H1 (cell line): Measurements from ENCODE around the gene ASB8. TPM values are rescaled to one million over a fixed set of nuclear protein-coding genes. Genes with fewer than 3 reads are reported as not detected.

Experiments
- CTCF ChIA-PET: fragments of 300-600 bp; sonication (Branson Sonifier 250); formaldehyde crosslinking; loops from one replicate; lab custom pipeline; 2021; ENCODE audit not compliant: partially characterized antibody; lab: Charles Lee
- POLR2A ChIA-PET: fragments of 300-600 bp; sonication (Branson Sonifier 250); formaldehyde crosslinking; loops from one replicate; lab custom pipeline; 2021; ENCODE audit warnings: inconsistent platforms; ENCODE audit not compliant: partially characterized antibody; lab: Charles Lee
- DNase-seq, 2 experiments: peaks; one replicate each; pipeline versions ENCODE4 v3.0.0 to v3.0.0-alpha.2; 2010 to 2022; ENCODE audit warnings: low spot score in 2 of 2, low read depth in 1 of 2, mixed read lengths in 1 of 2
- FAIRE-seq: peaks from 2 replicates; lab custom pipeline; 2011; peaks lifted over from hg19 to GRCh38; lab: Jason Lieb, UNC
- H2AFZ ChIP-seq: 2 replicates; pipeline ENCODE4 v1.8.1; 2012; ENCODE audit warnings: low read length, inconsistent platforms
- H2AK5ac ChIP-seq: 2 replicates; pipeline ENCODE4 v1.6.1; 2013; ENCODE audit warnings: low read depth, low read length
- H2BK120ac ChIP-seq: replicated peaks from 2 replicates; pipeline ENCODE3; 2013; ENCODE audit warnings: low read depth, low read length, inconsistent platforms
- H2BK12ac ChIP-seq: 2 replicates; pipeline ENCODE4 v1.6.1; 2013; ENCODE audit warnings: low read depth, low read length
- H2BK15ac ChIP-seq: 2 replicates; pipeline ENCODE4 v1.6.1; 2013; ENCODE audit warnings: low read length
- H2BK20ac ChIP-seq: 2 replicates; pipeline ENCODE4 v1.6.1; 2013; ENCODE audit warnings: low read length
- H2BK5ac ChIP-seq: 2 replicates; pipeline ENCODE4 v1.6.1; 2013; ENCODE audit warnings: low read depth, low read length
- H3K14ac ChIP-seq: 2 replicates; pipeline ENCODE4 v1.6.1; 2013; ENCODE audit warnings: inconsistent platforms; ENCODE audit not compliant: insufficient read length
- H3K18ac ChIP-seq: 2 replicates; pipeline ENCODE4 v1.6.1; 2013; ENCODE audit warnings: low read length; ENCODE audit errors: extremely low read depth
- H3K23ac ChIP-seq: 2 replicates; pipeline ENCODE4 v1.6.1; 2013; ENCODE audit warnings: inconsistent platforms; ENCODE audit not compliant: insufficient read length
- H3K23me2 ChIP-seq: 2 replicates; pipeline ENCODE4 v1.6.1; 2013; ENCODE audit warnings: low read depth, low read length
- H3K27ac ChIP-seq: 2 replicates; pipeline ENCODE4 v1.6.1; 2011; ENCODE audit warnings: low read depth, low read length, inconsistent platforms
- H3K27me3 ChIP-seq, 4 experiments: replicated peaks in 1 of 4; 1 replicate in 1 of 4; 2 replicates in 3 of 4; pipeline versions ENCODE4 v1.6.1 to v1.8.1; 2011 to 2013; ENCODE audit warnings: low read length in 3 of 4, mild to moderate bottlenecking in 3 of 4, inconsistent platforms in 2 of 4, mixed read lengths in 2 of 4, moderate library complexity in 1 of 4; ENCODE audit not compliant: control insufficient read depth in 3 of 4, insufficient read depth in 3 of 4; ENCODE audit errors: extremely low read depth in 1 of 4
- H3K36me3 ChIP-seq, 4 experiments: 2 replicates each; pipeline versions ENCODE4 v1.6.1 to v1.8.1; 2011 to 2013; ENCODE audit warnings: mild to moderate bottlenecking in 4 of 4, low read length in 3 of 4, moderate library complexity in 2 of 4, control low read depth in 1 of 4, inconsistent platforms in 1 of 4; ENCODE audit not compliant: insufficient read depth in 4 of 4, control insufficient read depth in 2 of 4
- H3K4ac ChIP-seq: replicated peaks from 2 replicates; pipeline ENCODE3; 2013; ENCODE audit warnings: low read length, low read depth, mixed read lengths, inconsistent platforms; ENCODE audit not compliant: insufficient read length
- H3K4me1 ChIP-seq, 4 experiments: replicated peaks in 1 of 4; 1 replicate in 1 of 4; 2 replicates in 3 of 4; pipeline versions ENCODE4 v1.6.1 to v1.8.1; 2011 to 2013; ENCODE audit warnings: low read length in 3 of 4, inconsistent platforms in 2 of 4, mixed read lengths in 1 of 4; ENCODE audit not compliant: insufficient read depth in 4 of 4, control insufficient read depth in 3 of 4
- H3K4me2 ChIP-seq, 2 experiments: 2 replicates each; pipeline versions ENCODE4 v1.6.1 to v1.8.1; 2011 to 2013; ENCODE audit warnings: low read depth in 2 of 2, low read length in 2 of 2, control low read depth in 1 of 2, inconsistent platforms in 1 of 2, mild to moderate bottlenecking in 1 of 2; ENCODE audit not compliant: insufficient read depth in 1 of 2
- H3K4me3 ChIP-seq, 4 experiments: fragments of 200-600, 300-600 bp in 1 of 4; sonication (generic), shearing (Covaris generic), sonication (Bioruptor Twin) in 1 of 4; 2 replicates each; pipeline versions ENCODE4 v1.5.1 to v1.8.1; 2011 to 2016; ENCODE audit warnings: low read length in 4 of 4, low read depth in 3 of 4, control low read depth in 2 of 4, inconsistent platforms in 2 of 4, mild to moderate bottlenecking in 2 of 4, mixed read lengths in 1 of 4, moderate library complexity in 1 of 4; ENCODE audit not compliant: insufficient read depth in 2 of 4; ENCODE audit errors: extremely low read depth in 1 of 4
- H3K56ac ChIP-seq: replicated peaks from 2 replicates; pipeline ENCODE3; 2013; ENCODE audit warnings: low read depth, mild to moderate bottlenecking, mixed read lengths, low read length, inconsistent platforms; ENCODE audit not compliant: insufficient read length
- H3K79me1 ChIP-seq: 2 replicates; pipeline ENCODE4 v1.6.1; 2013; ENCODE audit warnings: low read depth, low read length, control low read depth
- H3K79me2 ChIP-seq, 2 experiments: 2 replicates each; pipeline versions ENCODE4 v1.6.1 to v1.8.1; 2012 to 2013; ENCODE audit warnings: low read length in 2 of 2, mild to moderate bottlenecking in 2 of 2, inconsistent platforms in 1 of 2; ENCODE audit not compliant: insufficient read depth in 2 of 2, control insufficient read depth in 1 of 2
- H3K9ac ChIP-seq, 4 experiments: replicated peaks in 1 of 4; 1 replicate in 1 of 4; 2 replicates in 3 of 4; pipeline versions ENCODE4 v1.6.1 to v1.8.1; 2011 to 2013; ENCODE audit warnings: low read depth in 3 of 4, low read length in 3 of 4, control low read depth in 2 of 4, mild to moderate bottlenecking in 2 of 4, moderate library complexity in 2 of 4, inconsistent platforms in 1 of 4; ENCODE audit errors: extremely low read depth in 1 of 4
- H3K9me3 ChIP-seq, 2 experiments: 2 replicates each; pipeline versions ENCODE4 v1.6.1 to v1.8.1; 2012 to 2013; ENCODE audit warnings: mild to moderate bottlenecking in 2 of 2, moderate library complexity in 2 of 2, control low read depth in 1 of 2, inconsistent platforms in 1 of 2, low read depth in 1 of 2, low read length in 1 of 2, mixed read lengths in 1 of 2; ENCODE audit not compliant: insufficient read depth in 2 of 2
- H4K20me1 ChIP-seq, 2 experiments: replicated peaks in 1 of 2; 2 replicates each; pipeline versions ENCODE3 to v1.8.1; 2011 to 2013; ENCODE audit warnings: inconsistent platforms in 2 of 2, low read length in 2 of 2, mild to moderate bottlenecking in 1 of 2; ENCODE audit not compliant: insufficient read depth in 2 of 2, control insufficient read depth in 1 of 2
- H4K5ac ChIP-seq: 2 replicates; pipeline ENCODE4 v1.6.1; 2013; ENCODE audit warnings: low read length, low read depth, mixed read lengths, inconsistent platforms; ENCODE audit not compliant: insufficient read length
- H4K8ac ChIP-seq: 2 replicates; pipeline ENCODE4 v1.8.0; 2013; ENCODE audit warnings: mild to moderate bottlenecking, moderate library complexity, low read length, inconsistent platforms; ENCODE audit not compliant: insufficient read depth; ENCODE audit errors: extremely low read depth
- H4K91ac ChIP-seq: replicated peaks from 2 replicates; pipeline ENCODE3; 2013; ENCODE audit warnings: low read length, mixed read lengths, inconsistent platforms; ENCODE audit not compliant: insufficient read length
- BCL11A ChIP-seq, 2 experiments: IDR thresholded peaks; one replicate each; pipeline ENCODE4 v1.6.1; 2011; ENCODE audit warnings: low read depth in 2 of 2, low read length in 2 of 2, mild to moderate bottlenecking in 2 of 2
- CHD1 ChIP-seq: IDR thresholded peaks from 2 replicates; pipeline ENCODE4 v1.6.1; 2012; ENCODE audit warnings: low read depth, low read length, improper control_type of control experiment
- CHD2 ChIP-seq: IDR thresholded peaks from 2 replicates; pipeline ENCODE4 v1.6.1; 2012; ENCODE audit warnings: low read length, improper control_type of control experiment
- EGR1 ChIP-seq: IDR thresholded peaks from 2 replicates; pipeline ENCODE4 v1.6.1; 2011; ENCODE audit warnings: low read depth, low read length, borderline replicate concordance
- EP300 ChIP-seq, 2 experiments: IDR thresholded peaks; 1 replicate in 1 of 2; 2 replicates in 1 of 2; pipeline ENCODE4 v1.6.1; 2011 to 2012; ENCODE audit warnings: low read depth in 2 of 2, low read length in 2 of 2, mild to moderate bottlenecking in 2 of 2, borderline replicate concordance in 1 of 2, inconsistent platforms in 1 of 2, moderate library complexity in 1 of 2
- EZH2 ChIP-seq: fragments of 200-600 bp; sonication (generic); IDR thresholded peaks from 2 replicates; pipeline ENCODE4 v1.7.1; 2012; ENCODE audit warnings: low read depth, mild to moderate bottlenecking, moderate library complexity, low read length, inconsistent platforms; ENCODE audit not compliant: severe bottlenecking
- POLR2AphosphoS5 ChIP-seq: IDR thresholded peaks from 2 replicates; pipeline ENCODE4 v1.6.1; 2011; ENCODE audit warnings: low read depth, low read length
- RNF2 ChIP-seq: fragments of 200-900, 300-1000 bp; sonication (generic); IDR thresholded peaks from 2 replicates; pipeline ENCODE4 v1.7.1; 2016; ENCODE audit warnings: borderline replicate concordance, low read depth, mild to moderate bottlenecking, antibody characterized with exemption, low read length; ENCODE audit not compliant: poor library complexity, severe bottlenecking; ENCODE audit errors: missing control alignments
- RXRA ChIP-seq: IDR thresholded peaks from 2 replicates; pipeline ENCODE4 v1.6.1; 2011; ENCODE audit warnings: low read depth, mild to moderate bottlenecking, low read length, moderate library complexity; ENCODE audit not compliant: insufficient read depth
- SP4 ChIP-seq: IDR thresholded peaks from 2 replicates; pipeline ENCODE4 v1.6.1; 2012; ENCODE audit warnings: low read length, inconsistent platforms
- SUZ12 ChIP-seq: fragments of 200-600 bp; sonication (generic); IDR thresholded peaks from 2 replicates; pipeline ENCODE4 v1.6.1; 2012; ENCODE audit warnings: mild to moderate bottlenecking, inconsistent platforms, low read length, moderate library complexity, mixed read lengths
- TAF1 ChIP-seq: IDR thresholded peaks from 2 replicates; pipeline ENCODE4 v1.6.1; 2011; ENCODE audit warnings: mild to moderate bottlenecking, low read depth, low read length
- TAF7 ChIP-seq: optimal IDR thresholded peaks from 2 replicates; pipeline ENCODE3; 2011; ENCODE audit warnings: low read depth, mild to moderate bottlenecking, inconsistent platforms, low read length, moderate library complexity, borderline replicate concordance
- WGBS, 2 experiments: shearing (Covaris generic) in 1 of 2; methylation state at CpG; one replicate each; pipeline versions ENCODE4 v1.1.6 to v1.1.7; 2013 to 2015; ENCODE audit warnings: low lambda C conversion rate in 2 of 2, mixed read lengths in 2 of 2, inconsistent platforms in 1 of 2, low coverage in 1 of 2, missing lambda C conversion rate in 1 of 2; ENCODE audit not compliant: insufficient replicate concordance in 2 of 2, insufficient coverage in 1 of 2, insufficient read length in 1 of 2; ENCODE audit errors: extremely low coverage in 1 of 2, missing lambda C conversion rate in 1 of 2; 5-methylcytosine and 5-hydroxymethylcytosine counted together
- polyA plus RNA-seq, 7 experiments: library from polyadenylated mRNA; depleted of rRNA in 3 of 7; stranded (reverse) in 5 of 7; unstranded in 2 of 7; fragments of >200 nt in 5 of 7; fragments of 200-250 nt in 2 of 7; gene quantifications; 1 replicate in 5 of 7; 2 replicates in 1 of 7; 4 replicates in 1 of 7; pipeline versions ENCODE4 v1.2.1 to v1.2.3, GENCODE V29; 2011 to 2013; ENCODE audit warnings: missing spikeins in 2 of 7, mixed read lengths in 2 of 7
- total RNA-seq: library from RNA; stranded (reverse); fragmentation: NEBNext Ultra II Directional; extraction: Animal tissue kit (Norgen Biotek cat#: 25700); gene quantifications from 2 replicates; pipeline ENCODE4 v1.2.1, GENCODE V29; 2021

ASB8 gene
- total and polyA plus RNA-seq, 2 of the 8 experiments (the other 6 are each of a cell fraction or from before 2014, with no cell fraction given): 3.8 to 8.3 TPM

DNA sequence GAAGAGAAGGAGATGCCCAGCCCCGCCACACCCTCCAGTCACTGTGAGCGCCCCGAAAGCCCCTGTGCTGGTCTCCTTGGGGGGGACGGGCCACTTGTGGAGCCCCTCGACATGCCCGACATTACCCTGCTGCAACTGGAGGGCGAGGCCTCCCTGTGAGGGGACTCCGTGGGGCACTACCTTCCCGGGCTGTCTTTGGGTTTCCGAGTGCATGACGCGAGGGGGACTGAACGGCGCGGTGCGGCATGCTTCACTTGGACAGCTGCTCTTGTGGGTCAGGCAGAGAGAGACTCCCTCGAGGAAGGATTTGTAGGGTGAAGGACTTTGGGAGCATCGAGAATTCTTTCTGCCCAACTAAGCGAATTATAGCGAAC lies 27.2 kb upstream of the ASB8 start:
- Histone ChIP-seq H3K18ac (no peak overlapping the region), H2BK5ac (no peak overlapping the region), H3K4me3 (peak overlapping the region; percentile 35 to 80 (median 72)), H3K36me3 (no peaks in the 10 kb centered on the region), H4K8ac (0 out of 2 replicates have a peak overlapping the region, but pooled peaks have one; percentile 9), H3K9me3 (no peaks in the 10 kb centered on the region; a peak in 1 of 4 replicates), H3K4ac (no peak overlapping the region), H4K20me1 (no peaks in the 10 kb centered on the region), H3K79me2 (no peaks in the 10 kb centered on the region), H4K91ac (no peak overlapping the region), H2BK12ac (no peak overlapping the region), H3K79me1 (no peaks in the 10 kb centered on the region), H3K27me3 (peaks cover 8 to 39% (median 25%) of the 10 kb centered on the region in 4 experiments), H2AK5ac (no peak overlapping the region), H3K4me1 (peaks cover 6 to 20% (median 11%) of the 10 kb centered on the region in 4 experiments; a peak in 6 of 7 replicates), H2AFZ (peak overlapping the region; percentile 96; the same call in 1 of the 2 replicates), H3K23ac (no peak overlapping the region), H3K23me2 (peaks cover 14% of the 10 kb centered on the region; the same call in 1 of the 2 replicates), H3K56ac (no peak overlapping the region), H3K27ac (no peak overlapping the region), H4K5ac (no peak overlapping the region), H3K4me2 (peak overlapping the region; percentile 94 to 97), H2BK120ac (no peak overlapping the region), H3K9ac (no peak overlapping the region), H2BK20ac (no peak overlapping the region), H3K14ac (no peak overlapping the region), H2BK15ac (no peak overlapping the region)
- ChIA-PET POLR2A (interaction anchor here (0.6 to 1.5 kb wide), 7 partner anchors 11 to 224 kb away, joined by 3 to 8 read pairs (median 3); partner anchors contain the start of gene ASB8), CTCF (interaction anchor here (0.6 to 6.5 kb wide), 6 partner anchors 14 to 434 kb away, joined by 3 to 63 read pairs (median 4); partner anchors contain the start of gene VDR)
- DNase-seq: no peak
- 1% methylated on average over 17 of the region's 20 CpGs; no CpG with 5 or more reads in 1 of the 2 experiments for WGBS, 2 experiments
- no peak for FAIRE-seq
- no peak for TF ChIP-seq BCL11A (IDR thresholded peaks at IDR 0.05; ENCODE audit: low read depth in 2 of 2, low read length in 2 of 2)
- TF ChIP-seq TAF1: no peak
- TF ChIP-seq SP4: no peak
- peak; percentile 76 for TF ChIP-seq EZH2
- TF ChIP-seq CHD2: no peak
- no peak for TF ChIP-seq EGR1
- no peak for TF ChIP-seq CHD1
- peak; percentile 83 for TF ChIP-seq SUZ12
- no peak for TF ChIP-seq TAF7
- no peak for TF ChIP-seq RXRA
- no peak for TF ChIP-seq POLR2AphosphoS5
- no peak for TF ChIP-seq EP300 (IDR thresholded peaks at IDR 0.05; ENCODE audit: borderline replicate concordance in 1 of 2, low read depth in 2 of 2, low read length in 2 of 2)
- no peak for TF ChIP-seq RNF2
